GM11168 (cell line): ENCODE results near the gene HOXA3.

Experiments
- in situ Hi-C: fragments of 300-500 bp; cut with MboI; formaldehyde crosslinking; loops from one replicate; pipeline ENCODE4 v1.12.0; 2022; ENCODE audit warnings: low sequenced_read_pairs; ENCODE audit not compliant: unreplicated experiment

Gene HOXA3

DNA sequence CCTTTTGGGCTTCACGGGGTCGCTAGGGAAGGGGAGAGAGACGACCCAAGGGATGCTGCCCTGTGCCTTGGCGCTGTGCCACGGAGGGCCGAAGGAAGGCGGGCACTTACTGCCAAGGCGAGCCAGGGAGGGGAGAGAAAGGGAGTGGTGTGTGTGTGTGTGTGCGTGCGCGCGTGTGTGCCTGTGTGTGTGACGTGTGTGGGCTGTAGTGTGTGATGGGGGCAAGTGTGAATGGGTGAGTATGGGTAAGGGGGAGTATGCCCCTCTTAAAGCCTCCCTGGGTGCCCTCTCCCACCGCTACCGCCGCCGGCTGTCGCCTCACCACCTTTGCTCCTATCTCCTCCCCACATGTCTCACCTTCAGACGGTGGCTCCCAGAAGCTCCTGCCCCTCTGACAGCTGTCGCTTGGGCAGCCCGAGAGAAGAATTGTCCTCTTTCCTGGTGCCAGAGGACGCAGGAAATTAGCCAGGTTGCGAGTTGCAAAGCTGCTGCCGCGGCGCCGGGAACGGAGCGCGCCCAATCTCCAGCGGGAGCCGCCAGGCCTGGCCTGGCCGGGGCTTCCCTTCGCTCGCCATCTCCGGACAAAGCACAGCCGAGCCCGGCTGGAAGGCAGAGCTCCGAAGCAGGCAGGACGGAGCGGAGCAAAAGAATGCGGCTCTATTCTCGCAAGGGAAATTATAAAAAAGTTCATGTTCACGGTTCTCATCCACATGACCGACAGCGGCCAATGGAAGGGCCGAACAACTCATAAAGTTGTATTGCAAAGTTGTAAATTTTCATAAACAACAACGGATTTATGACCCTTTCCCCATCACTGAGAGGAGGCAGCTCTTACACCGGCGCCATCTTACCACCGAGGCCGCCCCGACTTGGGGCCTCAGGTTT lies at the start of gene HOXA3:
HOXA3 (minus strand) TSS at position 653 of the 885 bp plus-strand sequence. CDS start 41,943 bp downstream, outside the sequence.
- in situ Hi-C loops, result loop anchor here (10.0 kb wide), 2 partner anchors 647 to 787 kb away; no protein-coding TSS in a partner anchor

DNA sequence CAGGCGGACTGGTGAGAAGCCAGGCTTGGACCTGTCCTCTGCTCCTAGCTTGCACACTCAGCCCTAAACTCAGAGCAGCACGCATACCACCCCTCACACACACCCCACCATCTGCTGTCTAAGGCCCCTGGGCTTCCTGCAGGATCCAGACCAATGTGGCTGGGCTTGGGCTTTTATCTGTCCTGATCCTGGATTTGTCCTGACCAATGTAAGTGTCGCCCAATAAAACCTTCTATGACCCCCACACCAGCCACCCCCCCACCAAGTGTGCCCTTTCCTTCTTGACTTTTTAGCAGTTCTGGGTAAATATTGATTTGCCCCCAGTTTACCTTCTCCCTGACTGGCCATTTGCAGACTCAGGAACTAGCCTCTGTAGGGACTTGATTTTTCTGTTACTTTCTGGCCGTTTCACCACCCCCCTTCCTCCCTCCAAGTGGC lies 49.2 kb upstream of the HOXA3 start:
- in situ Hi-C loops, result loop anchor here (10.0 to 25.0 kb wide), 3 partner anchors 386 to 723 kb away; no protein-coding TSS in a partner anchor

DNA sequence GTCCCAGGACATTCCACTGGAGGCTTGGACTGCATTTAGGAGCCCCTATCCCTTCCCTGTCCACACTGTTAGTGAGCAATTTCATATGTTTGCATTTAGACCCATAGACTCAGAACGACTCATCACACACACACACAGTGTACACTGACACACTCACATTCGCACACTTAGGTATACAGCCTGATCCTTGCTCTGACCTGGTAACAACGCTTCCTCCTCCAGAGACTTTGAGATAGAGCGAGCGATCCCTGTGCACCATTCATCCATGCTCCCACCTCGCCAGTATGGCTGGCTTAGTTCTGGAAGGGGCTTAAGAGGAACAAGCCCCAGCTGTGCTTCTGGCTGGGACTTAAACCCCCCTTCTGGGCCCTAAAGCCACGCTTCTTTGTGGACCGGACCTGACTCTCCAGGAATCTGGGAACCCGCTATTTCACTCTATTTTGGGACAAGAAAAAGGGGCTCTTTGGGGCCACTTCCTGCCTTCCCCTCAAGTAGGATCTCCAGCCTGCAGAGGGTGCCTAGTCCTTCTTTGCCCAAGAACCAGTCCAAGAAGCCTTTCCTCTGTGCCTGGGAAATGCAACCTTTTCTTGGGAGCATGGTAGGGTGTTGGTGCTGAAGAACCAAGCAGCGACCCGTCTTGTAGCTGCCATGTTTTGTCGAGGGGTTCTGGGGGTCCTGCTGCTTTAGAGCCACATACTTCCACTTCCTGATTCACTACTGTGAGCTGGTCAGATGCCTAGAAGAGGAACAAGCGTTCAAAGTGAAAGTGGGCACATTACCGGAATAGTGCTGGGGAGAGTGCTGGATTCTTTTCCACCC lies 48.6 kb upstream of the HOXA3 start:
- in situ Hi-C loops, result loop anchor here (10.0 to 25.0 kb wide), 3 partner anchors 386 to 724 kb away; no protein-coding TSS in a partner anchor

DNA sequence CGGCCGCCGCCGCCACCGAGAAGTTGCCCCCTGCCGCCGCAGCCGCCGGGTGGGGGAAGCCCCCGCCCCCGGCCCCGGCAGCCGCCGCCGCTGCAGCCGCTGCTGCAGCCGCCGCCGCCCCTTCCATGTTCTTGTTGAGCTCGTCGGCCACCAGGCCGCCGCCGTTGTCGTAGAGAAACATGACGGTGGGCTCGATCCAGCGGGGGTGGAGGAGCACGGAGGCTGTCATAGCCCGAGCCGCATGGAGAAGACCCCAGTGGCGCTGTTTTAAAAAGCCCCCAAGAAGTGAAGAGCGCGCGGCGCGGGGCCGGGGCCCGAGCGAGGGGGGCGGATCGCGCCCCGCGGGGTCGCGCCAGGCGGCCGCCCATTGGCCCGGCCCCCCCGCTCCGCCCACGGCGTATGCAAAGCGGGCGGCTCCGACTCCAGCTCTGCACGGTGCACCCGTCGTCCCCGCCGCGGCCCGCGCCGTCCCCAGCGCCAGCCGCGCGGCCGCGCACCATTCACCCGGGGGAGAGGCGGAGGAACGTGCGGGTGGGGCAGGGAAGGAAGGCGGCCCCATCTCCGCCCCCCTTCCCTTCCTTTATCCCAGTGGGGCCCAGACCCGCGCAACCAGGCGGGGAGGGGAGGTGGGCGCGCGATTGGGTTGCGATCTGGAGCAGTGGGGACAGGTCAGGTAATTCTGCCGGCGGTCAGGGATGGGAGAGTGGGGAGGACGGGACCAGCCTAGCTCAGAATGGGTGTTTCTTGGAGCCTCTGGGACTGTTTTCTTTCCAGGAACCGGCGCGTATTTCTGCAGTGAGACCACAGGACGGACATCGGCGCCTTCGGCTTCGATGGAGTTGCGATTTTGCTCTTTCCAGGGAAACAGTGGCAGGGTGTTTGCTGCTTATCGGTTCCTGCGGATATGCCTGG lies 47.7 kb upstream of the HOXA3 start, which contains the start of gene HOXA13:
HOXA13 (minus strand) TSS at position 243 of the 912 bp plus-strand sequence; CDS start at position 229, 14 bp downstream.
- in situ Hi-C loops, result loop anchor here (10.0 to 25.0 kb wide), 4 partner anchors 387 to 1338 kb away; no protein-coding TSS in a partner anchor

DNA sequence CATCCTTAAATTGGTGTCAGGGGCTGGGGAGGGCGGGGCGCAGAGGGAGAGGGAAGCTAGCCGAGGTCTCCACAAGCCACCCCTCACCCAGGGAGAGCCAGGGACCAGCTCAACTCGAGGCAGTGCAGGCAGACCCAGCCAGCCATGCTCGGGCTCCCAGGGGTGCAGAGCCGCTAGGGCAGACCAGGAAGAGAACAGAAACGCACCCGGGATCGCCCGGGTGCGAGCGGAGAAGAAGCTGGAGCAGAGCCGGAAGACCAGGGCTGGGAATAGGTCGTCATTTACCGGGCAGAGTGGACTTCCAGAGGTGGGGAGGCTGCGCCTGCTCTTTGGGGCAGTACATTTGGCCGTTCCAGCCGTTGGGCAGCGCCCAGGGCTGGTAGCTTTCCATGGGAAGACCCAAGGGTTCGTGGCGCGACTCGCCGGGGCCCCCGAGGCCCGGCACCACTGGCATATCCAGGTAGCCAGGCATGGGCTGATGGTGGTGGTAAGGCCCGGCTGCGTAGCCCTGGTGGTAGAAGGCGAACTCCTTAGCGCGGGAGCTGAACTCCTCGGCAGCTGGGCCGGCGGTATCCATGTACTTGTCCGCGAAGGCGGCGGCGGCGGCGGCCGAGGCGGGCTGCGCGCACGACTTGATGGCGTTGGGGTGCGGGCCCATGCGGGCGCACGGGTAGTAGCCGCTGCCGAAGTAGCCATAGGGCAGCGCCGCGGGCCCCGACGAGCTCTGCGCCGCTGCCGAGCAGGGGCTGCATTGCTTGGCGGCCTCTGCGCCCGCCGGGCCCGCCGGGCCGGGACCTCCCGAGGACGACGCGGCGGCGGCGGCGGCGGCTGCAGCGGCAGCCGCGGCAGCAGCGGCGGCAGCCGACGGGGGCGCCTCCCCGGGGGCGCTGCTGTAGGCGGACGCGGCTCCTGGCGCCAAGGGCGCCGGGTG lies 46.8 kb upstream of the HOXA3 start:
- in situ Hi-C loops, result loop anchor here (25.0 kb wide), 1 partner anchor 1337 kb away; no protein-coding TSS in a partner anchor

DNA sequence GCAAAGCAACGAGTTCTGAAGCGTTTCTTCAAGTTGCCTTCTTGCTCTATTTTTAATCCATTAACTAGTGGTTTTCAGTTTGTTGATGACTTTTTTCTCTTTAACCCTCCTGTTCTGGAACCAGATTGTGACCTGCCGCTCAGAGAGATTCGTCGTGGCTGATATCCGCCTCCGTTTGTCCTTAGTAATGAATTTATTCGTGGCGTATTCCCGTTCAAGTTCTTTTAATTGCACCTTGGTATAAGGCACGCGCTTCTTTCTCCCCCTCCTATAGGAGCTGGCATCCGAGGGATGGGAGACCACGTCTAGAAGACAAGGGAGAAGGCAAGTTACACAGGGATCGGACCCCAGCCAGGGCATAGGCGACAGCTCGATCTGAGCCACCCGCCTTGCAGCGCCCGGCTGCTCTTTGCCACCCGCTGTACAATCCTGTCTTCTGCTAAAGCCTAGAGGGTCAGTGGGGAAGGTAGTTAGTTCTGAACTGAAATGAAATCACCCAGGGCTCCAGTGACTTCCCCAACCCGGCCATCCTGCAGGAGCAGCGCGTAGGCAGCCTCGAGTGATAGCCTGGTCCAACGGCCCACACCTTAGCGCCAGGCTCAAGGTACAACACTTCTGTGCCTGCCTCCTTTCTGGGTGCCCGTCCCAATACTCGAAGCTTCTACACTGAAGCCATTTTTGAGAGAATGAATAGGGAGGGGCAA lies 45.9 kb upstream of the HOXA3 start:
- in situ Hi-C loops, result loop anchor here (25.0 kb wide), 1 partner anchor 1336 kb away; no protein-coding TSS in a partner anchor

DNA sequence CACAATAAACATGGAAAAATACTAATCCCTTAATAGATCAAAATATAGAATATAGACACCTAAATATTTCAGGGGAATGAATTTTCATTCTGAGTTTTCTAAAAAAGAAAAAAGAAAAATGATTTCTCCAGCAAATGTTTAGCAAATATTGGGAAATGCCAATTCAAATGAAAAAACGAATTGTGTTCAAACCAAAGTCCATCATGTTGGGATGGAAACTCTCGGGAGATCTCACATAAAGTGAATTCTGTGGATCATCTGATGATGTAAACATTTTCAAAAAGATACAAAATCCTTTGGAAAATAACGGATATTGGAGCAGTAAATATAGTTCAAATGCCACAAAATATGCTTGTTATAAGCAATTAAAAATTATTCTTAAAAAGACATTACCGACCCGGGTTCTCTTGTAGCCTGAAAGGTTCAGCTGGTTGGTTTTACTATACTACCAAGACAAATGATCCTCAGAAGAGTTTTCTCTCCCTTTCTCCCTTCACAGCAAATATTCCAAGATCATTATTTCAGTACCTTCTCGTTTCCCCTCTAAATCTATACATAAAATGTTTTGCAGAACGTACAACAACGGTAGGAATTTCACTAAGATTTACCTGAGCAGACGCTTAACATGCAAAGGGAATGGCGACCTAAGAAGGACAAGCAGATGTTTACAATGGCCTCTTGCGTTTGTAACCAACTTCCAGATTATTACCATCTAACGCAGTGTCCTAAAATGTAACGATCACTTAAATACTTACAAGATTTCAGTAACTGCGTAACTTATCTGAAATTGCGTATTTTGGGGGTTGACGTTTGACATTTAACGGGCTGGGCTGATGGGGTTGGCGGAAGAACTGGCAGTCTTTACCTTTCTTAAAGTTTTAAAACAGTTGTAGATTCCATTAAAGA lies 45.0 kb upstream of the HOXA3 start:
- in situ Hi-C loops, result loop anchor here (25.0 kb wide), 1 partner anchor 1335 kb away; no protein-coding TSS in a partner anchor

DNA sequence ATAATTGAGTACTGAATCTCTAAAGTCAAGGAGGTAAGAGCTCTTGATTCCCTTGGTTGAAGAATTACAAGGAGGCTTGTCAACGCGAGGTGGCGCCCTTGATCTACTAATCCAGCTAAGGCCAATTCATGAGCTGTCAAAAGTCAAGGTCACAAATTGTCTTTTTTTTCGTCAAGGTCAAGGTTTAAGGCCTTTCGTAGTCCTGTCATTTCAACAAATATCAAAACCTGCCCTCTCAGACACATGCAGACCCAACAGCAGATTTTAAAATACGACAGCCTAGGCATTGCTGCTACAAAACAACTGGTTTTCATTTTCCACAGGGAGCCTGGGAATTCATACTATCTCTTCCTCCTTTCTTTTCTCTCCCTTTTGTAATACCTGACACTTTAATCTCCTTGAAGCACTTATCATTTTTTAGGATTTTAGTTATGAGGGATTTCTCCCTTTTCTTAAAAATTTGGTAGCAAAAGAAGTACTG lies 43.9 kb upstream of the HOXA3 start:
- in situ Hi-C loops, result loop anchor here (25.0 kb wide), 1 partner anchor 1334 kb away; no protein-coding TSS in a partner anchor

DNA sequence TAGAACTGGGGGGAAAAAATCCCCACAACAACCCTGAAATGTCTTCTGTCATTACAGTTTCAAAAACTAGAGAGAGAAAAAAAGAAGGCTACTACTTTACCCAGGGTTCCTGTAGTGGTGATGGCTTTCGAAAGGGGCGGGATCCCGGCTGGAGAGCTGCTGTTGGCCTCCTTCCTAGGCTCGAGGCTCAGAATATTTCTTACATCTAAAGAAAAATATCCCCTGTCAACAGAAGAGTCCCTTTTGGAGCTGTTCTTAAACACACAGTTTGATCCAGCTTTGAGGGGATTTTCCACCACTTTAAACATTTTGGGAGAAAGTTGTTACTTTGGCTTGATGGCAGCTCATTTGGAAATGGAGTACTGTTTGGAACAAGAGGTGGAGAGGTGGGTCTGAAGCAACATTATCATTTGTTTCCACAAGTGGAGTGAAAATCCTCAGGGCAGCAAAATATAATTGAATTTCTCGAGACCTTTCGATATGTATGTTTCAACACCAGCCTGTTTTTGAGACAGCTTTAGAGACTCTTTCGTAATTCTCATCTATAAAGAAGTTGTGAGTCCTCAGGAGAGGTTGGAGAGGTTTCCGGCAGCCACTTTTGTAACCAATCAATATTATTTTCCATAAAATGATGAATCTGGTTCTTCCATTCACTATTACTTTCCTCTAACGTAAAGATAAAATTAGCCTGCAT lies 42.5 kb upstream of the HOXA3 start:
- in situ Hi-C loops, result loop anchor here (25.0 kb wide), 1 partner anchor 1333 kb away; no protein-coding TSS in a partner anchor

DNA sequence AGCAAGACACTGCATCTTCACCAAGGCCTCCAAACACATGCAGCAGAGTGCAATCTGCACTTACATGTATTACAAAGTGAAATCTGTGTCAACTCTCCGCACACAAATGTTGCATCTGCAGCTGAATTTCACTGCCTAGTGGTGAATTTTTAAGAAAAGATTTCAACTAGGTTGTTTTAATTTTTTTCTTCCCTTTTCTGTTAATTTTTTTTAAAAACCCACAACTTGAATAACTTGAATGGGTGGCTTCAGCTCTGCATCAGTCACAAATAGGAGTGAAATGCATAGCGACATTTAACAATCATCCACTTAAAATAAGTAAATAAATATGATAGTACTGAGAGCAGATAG lies 41.6 kb upstream of the HOXA3 start:
- in situ Hi-C loops, result loop anchor here (25.0 kb wide), 1 partner anchor 1332 kb away; no protein-coding TSS in a partner anchor

DNA sequence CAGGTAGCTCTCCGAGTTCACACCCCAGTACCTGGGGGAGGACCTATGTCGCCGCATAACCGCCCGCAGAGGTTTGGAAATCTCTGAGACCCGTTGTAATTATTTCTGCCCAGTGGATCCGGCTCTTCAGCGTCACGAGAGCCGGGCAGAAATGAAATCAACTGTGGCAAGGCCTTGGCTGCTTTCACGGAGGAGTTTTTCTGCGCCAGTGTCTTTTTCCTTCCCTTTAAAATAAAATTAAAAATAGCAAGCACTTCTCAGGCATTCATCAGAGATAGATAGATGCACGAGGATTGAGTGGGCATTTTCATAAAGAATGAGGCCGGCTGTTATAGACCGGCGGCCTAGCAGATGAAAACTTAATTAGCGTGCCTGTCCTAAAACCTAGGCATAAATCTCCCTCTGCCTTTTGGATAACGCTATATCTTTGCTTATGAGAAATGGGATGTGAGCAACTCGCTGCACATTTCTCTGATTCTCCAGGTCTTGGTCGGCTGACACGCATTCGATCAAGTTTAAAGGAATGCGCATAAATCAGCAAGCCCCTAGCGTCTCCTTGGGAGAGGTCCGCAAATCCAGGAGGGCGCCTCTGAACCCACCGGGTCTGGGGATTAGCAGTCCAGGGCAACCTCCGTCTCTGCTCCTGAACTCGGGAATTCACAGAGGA lies 41.1 kb upstream of the HOXA3 start:
- in situ Hi-C loops, result loop anchor here (25.0 kb wide), 1 partner anchor 1331 kb away; no protein-coding TSS in a partner anchor

DNA sequence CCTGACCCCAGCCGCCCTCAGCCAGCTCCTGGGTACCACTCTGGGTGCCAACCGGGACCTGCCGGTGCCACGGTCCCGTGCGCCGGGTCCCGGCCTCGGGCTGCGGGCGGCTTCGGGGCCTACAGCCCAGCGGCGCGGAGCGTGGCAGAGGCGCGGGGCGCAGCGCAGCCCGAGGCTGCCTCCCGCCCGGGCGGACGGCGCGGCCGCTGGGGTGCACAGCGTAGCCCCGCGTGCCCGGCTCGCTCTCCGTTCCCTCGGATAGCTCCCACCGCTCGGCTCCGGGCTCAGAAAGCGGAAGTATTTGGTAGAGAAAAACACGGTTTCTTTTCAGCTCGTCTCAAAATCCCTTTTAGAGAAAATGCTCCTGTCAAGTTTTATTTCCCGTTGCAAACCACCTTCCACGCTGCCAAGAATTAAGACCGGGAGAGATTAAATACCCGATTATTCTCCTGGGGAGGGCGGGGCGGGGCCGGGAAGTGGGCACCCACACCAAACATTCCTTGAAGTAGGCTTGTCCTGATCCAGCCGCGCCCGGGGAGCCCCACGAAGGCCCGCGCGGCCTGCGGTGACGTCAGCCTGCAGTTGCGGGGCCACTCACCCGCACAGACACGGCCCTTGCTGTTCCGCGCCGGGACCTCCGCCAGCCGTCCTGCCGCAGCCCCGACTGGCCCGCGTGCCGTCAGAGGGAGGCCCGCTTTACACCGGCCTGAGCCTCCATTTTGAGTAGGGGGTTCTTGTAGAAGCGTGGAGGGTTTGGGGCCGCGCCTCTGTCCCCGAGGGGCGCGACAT lies 40.4 kb upstream of the HOXA3 start:
- in situ Hi-C loops, result loop anchor here (25.0 kb wide), 1 partner anchor 1330 kb away; no protein-coding TSS in a partner anchor

DNA sequence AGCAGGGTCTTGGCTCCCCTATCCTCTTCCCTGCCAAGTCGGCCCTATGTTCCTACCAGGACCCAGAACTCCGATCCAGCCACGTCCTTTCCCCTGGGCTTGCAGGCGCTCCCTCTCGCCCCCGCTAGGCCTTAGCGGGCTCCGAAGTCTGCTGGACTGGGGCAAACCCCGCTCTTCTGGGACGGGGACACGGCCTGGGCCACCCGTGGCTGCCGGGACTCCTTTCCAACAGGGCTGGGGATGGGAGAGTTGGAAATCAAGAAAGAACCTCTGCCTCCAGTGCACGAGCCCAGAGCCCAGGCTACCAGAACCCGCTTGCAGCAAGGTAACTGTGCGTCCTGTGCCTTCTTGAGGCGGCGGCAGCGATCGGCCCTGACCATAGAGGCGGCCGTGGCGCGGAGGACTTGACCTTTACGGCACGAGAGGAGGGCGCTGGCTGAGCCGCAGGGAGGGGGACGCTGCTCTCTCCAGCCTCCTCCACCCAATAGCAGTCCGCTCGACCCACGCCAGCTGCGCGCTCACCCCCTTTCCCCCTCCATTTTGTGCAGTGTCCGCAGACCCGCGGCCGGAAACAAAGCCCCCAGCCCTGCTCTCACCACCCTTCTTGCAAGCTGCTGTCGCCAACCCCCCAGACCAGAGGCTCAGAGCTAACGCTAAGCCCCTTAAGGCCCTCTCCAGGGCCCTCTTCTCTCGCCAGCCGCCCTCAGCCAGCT lies 39.6 kb upstream of the HOXA3 start:
- in situ Hi-C loops, result loop anchor here (25.0 kb wide), 1 partner anchor 1330 kb away; no protein-coding TSS in a partner anchor
